Measurements from ENCODE around the gene MAPK11. TPM values are rescaled to one million over a fixed set of nuclear protein-coding genes. Genes with fewer than 3 reads are reported as not detected.

The MAPK11 gene
- total RNA-seq, 1 experiment from 2014 or later: 19.3 TPM

- H3K4me3 ChIP-seq (replicated peaks in 1 of 2; ENCODE audit: low read depth in 1 of 2, low read length in 2 of 2): no peak overlapping the region
- H3K4me2 ChIP-seq (ENCODE audit: low read length): no peak overlapping the region
- H3K9me2 ChIP-seq (ENCODE audit: insufficient read depth): no peaks in the 10 kb centered on the region
- no peaks in the 10 kb centered on the region for H3K36me3 ChIP-seq (ENCODE audit: control insufficient read depth in 1 of 2, insufficient read depth in 2 of 2, low read length in 2 of 2)
- no peak overlapping the region for H2AFZ ChIP-seq (ENCODE audit: low read depth, low read length, poor library complexity, severe bottlenecking)
- no TSS peak for BruUV-seq (replicated peaks)
- no peaks in the 10 kb centered on the region for H4K20me1 ChIP-seq (ENCODE audit: insufficient read depth)
- ChIA-PET POLR2A (no interaction called here), RAD21 (ENCODE audit: low non-redundant PET in 1 of 2, low total read pairs in 2 of 2, uncharacterized antibody in 2 of 2, unreplicated experiment in 2 of 2) (no interaction called here), CTCF (no interaction called here)
- ATAC-seq: no peak
- H3K9ac ChIP-seq (ENCODE audit: low read length): no peak overlapping the region
- DNase-seq (ENCODE audit: low read depth, low spot score): no peak
- H3K4me1 ChIP-seq (ENCODE audit: control insufficient read depth in 1 of 2, insufficient read depth in 2 of 2, low read length in 2 of 2): peaks cover 19 to 41% of the 10 kb centered on the region in 2 experiments
- intact Hi-C loops (cut with micrococcal nuclease): no loop called here
- H3K79me2 ChIP-seq (ENCODE audit: insufficient read depth, low read length): peaks cover 29% of the 10 kb centered on the region
- H3K9me3 ChIP-seq (ENCODE audit: control insufficient read depth in 1 of 2, insufficient read depth in 1 of 2, low read depth in 1 of 2, low read length in 2 of 2): no peaks in the 10 kb centered on the region
- peak overlapping the region; percentile 43; the same call in 1 of the 2 replicates for H3K27ac ChIP-seq (ENCODE audit: low read depth, low read length)
- H3K27me3 ChIP-seq (ENCODE audit: insufficient read depth, low read length): no peaks in the 10 kb centered on the region
- TF ChIP-seq CTCF (IDR thresholded peaks at IDR 0.05 in 2 of 3, conservative IDR thresholded peaks at IDR 0.05 in 1 of 3; ENCODE audit: borderline replicate concordance in 1 of 3, insufficient read depth in 1 of 3, low read depth in 2 of 3, low read length in 2 of 3): no peak
- TF ChIP-seq TCF7L2 (IDR thresholded peaks at IDR 0.05; ENCODE audit: borderline replicate concordance, extremely low read depth, insufficient read depth, insufficient read length): no peak
- no peak for TF ChIP-seq FOSL1 (IDR thresholded peaks at IDR 0.05; ENCODE audit: low read depth)
- TF ChIP-seq ELF1 (IDR thresholded peaks at IDR 0.05; ENCODE audit: borderline replicate concordance, low read depth): no peak
- TF ChIP-seq SRF (IDR thresholded peaks at IDR 0.05; ENCODE audit: low read depth): no peak
- TF ChIP-seq EZH2 (IDR thresholded peaks at IDR 0.05): no peak
- no peak for TF ChIP-seq SP1 (IDR thresholded peaks at IDR 0.05; ENCODE audit: low read depth)
These were observed 38.9 kb upstream of the MAPK11 start for GRCh38 chr22:50308986-50309600.

GRCh38 chr22:50308597-50308935, 38.4 kb upstream of the MAPK11 start:
- Histone ChIP-seq H3K9ac (ENCODE audit: low read length) (no peak overlapping the region), H2AFZ (ENCODE audit: low read depth, low read length, poor library complexity, severe bottlenecking) (no peak overlapping the region), H3K27ac (ENCODE audit: low read depth, low read length) (peak overlapping the region; percentile 43; the same call in 1 of the 2 replicates), H3K4me3 (replicated peaks in 1 of 2; ENCODE audit: low read depth in 1 of 2, low read length in 2 of 2) (no peak overlapping the region), H3K79me2 (ENCODE audit: insufficient read depth, low read length) (peaks cover 34% of the 10 kb centered on the region), H3K36me3 (ENCODE audit: control insufficient read depth in 1 of 2, insufficient read depth in 2 of 2, low read length in 2 of 2) (no peaks in the 10 kb centered on the region), H4K20me1 (ENCODE audit: insufficient read depth) (no peaks in the 10 kb centered on the region), H3K9me2 (ENCODE audit: insufficient read depth) (no peaks in the 10 kb centered on the region), H3K9me3 (ENCODE audit: control insufficient read depth in 1 of 2, insufficient read depth in 1 of 2, low read depth in 1 of 2, low read length in 2 of 2) (no peaks in the 10 kb centered on the region), H3K4me1 (ENCODE audit: control insufficient read depth in 1 of 2, insufficient read depth in 2 of 2, low read length in 2 of 2) (peaks cover 25 to 43% of the 10 kb centered on the region in 2 experiments), H3K27me3 (ENCODE audit: insufficient read depth, low read length) (no peaks in the 10 kb centered on the region), H3K4me2 (ENCODE audit: low read length) (peak overlapping the region; percentile 45; the same call in 1 of the 2 replicates)
- intact Hi-C loops (cut with micrococcal nuclease): no loop called here
- ChIA-PET POLR2A (no interaction called here), RAD21 (ENCODE audit: low non-redundant PET in 1 of 2, low total read pairs in 2 of 2, uncharacterized antibody in 2 of 2, unreplicated experiment in 2 of 2) (no interaction called here), CTCF (no interaction called here)
- DNase-seq (ENCODE audit: low read depth, low spot score) (no peak), ATAC-seq (no peak)
- BruUV-seq (replicated peaks): no TSS peak
- no peak for TF ChIP-seq CEBPB (IDR thresholded peaks at IDR 0.05; ENCODE audit: low read depth)
- no peak for TF ChIP-seq ZBTB33 (IDR thresholded peaks at IDR 0.05; ENCODE audit: extremely low read depth, insufficient replicate concordance, low read length)
- no peak for TF ChIP-seq CBX3 (IDR thresholded peaks at IDR 0.05; ENCODE audit: low read depth)
- TF ChIP-seq EGR1 (IDR thresholded peaks at IDR 0.05; ENCODE audit: low read depth): no peak
- TF ChIP-seq POLR2AphosphoS5 (IDR thresholded peaks at IDR 0.05; ENCODE audit: low read depth, low read length): no peak
- no peak for TF ChIP-seq YY1 (IDR thresholded peaks at IDR 0.05; ENCODE audit: extremely low read depth, insufficient replicate concordance, low read depth, low read length)
- TF ChIP-seq EZH2phosphoT487 (IDR thresholded peaks at IDR 0.05; ENCODE audit: borderline replicate concordance): no peak
- no peak for TF ChIP-seq FOSL1 (IDR thresholded peaks at IDR 0.05; ENCODE audit: low read depth)
- no peak for TF ChIP-seq POLR2A (IDR thresholded peaks at IDR 0.05; ENCODE audit: borderline replicate concordance, extremely low read depth, insufficient read depth, insufficient read length)
- TF ChIP-seq JUND (IDR thresholded peaks at IDR 0.05): no peak
- no peak for TF ChIP-seq SRF (IDR thresholded peaks at IDR 0.05; ENCODE audit: low read depth)
